HG02973 (cell line): Measurements from ENCODE around the gene MYO7B.

Experiments used
- ATAC-seq: cut with Tn5 transposase; IDR thresholded peaks from one replicate; pipeline ENCODE4 v1.9.1; 2021; ENCODE audit warnings: moderate library complexity; ENCODE audit not compliant: unreplicated experiment

The MYO7B gene

GRCh38 chr2:127646487-127647241 lies 111.2 kb downstream of the MYO7B start:
- ATAC-seq: no peak

GRCh38 chr2:127647242-127648190 lies 112.0 kb downstream of the MYO7B start:
- no peak for ATAC-seq

- no peak for ATAC-seq
Observed at GRCh38 chr2:127648321-127648720, 112.8 kb downstream of the MYO7B start.

- ATAC-seq: no peak
Observed at GRCh38 chr2:127649100-127649611, 113.7 kb downstream of the MYO7B start.

- peak; percentile 46 for ATAC-seq
Observed at GRCh38 chr2:127649684-127650040, 114.2 kb downstream of the MYO7B start.

GRCh38 chr2:127650041-127650784 lies 114.7 kb downstream of the MYO7B start:
- no peak for ATAC-seq

GRCh38 chr2:127650785-127651380 lies 115.4 kb downstream of the MYO7B start:
- ATAC-seq: no peak

GRCh38 chr2:127651381-127651809 lies 115.9 kb downstream of the MYO7B start:
- no peak for ATAC-seq

GRCh38 chr2:127651971-127652550 lies 116.6 kb downstream of the MYO7B start:
- no peak for ATAC-seq

- no peak for ATAC-seq
Observed at GRCh38 chr2:127652786-127653357, 117.4 kb downstream of the MYO7B start.

GRCh38 chr2:127653421-127654083 lies 118.1 kb downstream of the MYO7B start:
- no peak for ATAC-seq

GRCh38 chr2:127654084-127654837 lies 118.8 kb downstream of the MYO7B start:
- no peak for ATAC-seq

GRCh38 chr2:127654838-127655175 lies 119.3 kb downstream of the MYO7B start:
- ATAC-seq: no peak

GRCh38 chr2:127655209-127656073 lies 120.0 kb downstream of the MYO7B start:
- no peak for ATAC-seq

GRCh38 chr2:127656569-127657231 lies 121.2 kb downstream of the MYO7B start:
- ATAC-seq: no peak

- no peak for ATAC-seq
Observed at GRCh38 chr2:127657232-127657595, 121.7 kb downstream of the MYO7B start.

- ATAC-seq: no peak
Observed at GRCh38 chr2:127658146-127658545, 122.7 kb downstream of the MYO7B start.
